Iris pigment epithelial cell (primary cell): ENCODE results near the gene BCKDHB.
A peak's percentile ranks its signal among the peaks of the same experiment; 100 is the strongest.
"Not testable (repeated sequence)": the region's sequence is repeated elsewhere in the genome, so short reads cannot be mapped to it uniquely, and the experiment has no call there.

ENCODE experiments used
- DNase-seq: peaks from one replicate; pipeline ENCODE4 v3.0.0-alpha.2; 2011; ENCODE audit warnings: low read depth

Gene BCKDHB

GRCh38 chr6:80209430-80209829 is 103.0 kb downstream of the BCKDHB start:
- DNase-seq = no peak

GRCh38 chr6:80210618-80211017 is 104.1 kb downstream of the BCKDHB start:
- DNase-seq = peak; percentile 33

- DNase-seq = peak; percentile 30
Observed at GRCh38 chr6:80211286-80211685, 104.8 kb downstream of the BCKDHB start.

DNA sequence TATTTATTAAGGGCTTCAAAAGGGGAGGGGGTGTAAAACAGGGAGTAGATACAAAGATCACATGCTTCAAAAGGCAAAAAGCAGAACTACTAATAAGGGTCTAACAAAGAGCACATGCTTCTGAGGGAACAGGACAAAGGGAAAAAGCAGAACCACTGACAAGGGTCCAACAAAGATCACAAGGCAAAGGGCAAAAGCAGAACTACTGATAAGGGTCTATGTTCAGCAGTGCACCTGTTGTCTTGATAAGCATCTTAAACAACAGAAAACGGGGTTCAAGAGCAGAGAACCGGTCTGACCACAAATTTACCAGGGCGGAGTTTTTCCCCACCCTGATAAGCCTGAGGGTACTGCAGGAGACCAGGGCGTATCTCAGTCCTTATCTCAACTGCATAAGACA is 105.4 kb downstream of the BCKDHB start:
- DNase-seq = not testable (repeated sequence)

- DNase-seq = peak; percentile 63
Observed at GRCh38 chr6:80214436-80215022, 108.1 kb downstream of the BCKDHB start.

DNA sequence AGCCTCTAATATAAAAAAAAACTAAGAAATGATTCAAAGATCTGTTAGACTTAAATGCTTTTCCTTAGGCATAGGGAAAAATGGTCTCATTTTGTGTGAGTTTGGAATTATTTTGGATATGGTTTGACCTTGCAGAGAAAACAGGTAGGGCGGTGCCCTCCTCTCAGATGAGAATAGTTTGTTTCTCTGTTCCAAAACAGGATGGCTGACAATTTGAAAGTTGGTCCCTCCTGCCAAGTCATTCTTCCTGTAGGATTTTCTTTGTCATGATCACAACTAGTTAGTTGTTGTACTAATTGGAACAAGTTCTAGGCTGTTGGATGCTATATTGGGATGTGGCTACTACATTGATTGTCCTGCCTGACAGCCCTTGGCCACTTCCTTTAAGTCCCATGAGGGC is 108.6 kb downstream of the BCKDHB start:
- no peak for DNase-seq

- no peak for DNase-seq
Observed at GRCh38 chr6:80217794-80218193, 111.3 kb downstream of the BCKDHB start.

- no peak for DNase-seq
Observed at GRCh38 chr6:80223743-80224212, 117.3 kb downstream of the BCKDHB start.

DNA sequence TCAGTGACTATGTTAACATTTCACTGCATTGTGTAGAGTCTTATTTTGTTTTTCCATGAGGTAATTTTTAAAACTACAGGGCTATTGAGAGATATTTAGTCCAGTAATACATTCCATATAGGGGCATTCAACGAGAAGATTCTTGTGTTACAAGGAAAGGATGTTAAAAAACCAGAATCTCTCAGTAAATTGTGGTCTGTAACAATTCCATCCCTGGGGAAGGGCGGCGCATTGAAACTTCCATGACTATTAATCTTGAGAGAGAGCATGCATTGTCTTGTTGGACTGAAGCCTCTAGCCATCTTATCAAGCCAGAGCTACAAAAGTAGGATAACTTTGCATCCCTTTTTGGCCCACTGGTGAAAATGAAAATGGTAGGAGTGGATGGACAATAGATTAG is 119.7 kb downstream of the BCKDHB start:
- DNase-seq = no peak

GRCh38 chr6:80226699-80227098 is 120.2 kb downstream of the BCKDHB start:
- DNase-seq = no peak

GRCh38 chr6:80227545-80228105 is 121.2 kb downstream of the BCKDHB start:
- no peak for DNase-seq

- DNase-seq = no peak
Observed at GRCh38 chr6:80233262-80233661, 126.8 kb downstream of the BCKDHB start.

DNA sequence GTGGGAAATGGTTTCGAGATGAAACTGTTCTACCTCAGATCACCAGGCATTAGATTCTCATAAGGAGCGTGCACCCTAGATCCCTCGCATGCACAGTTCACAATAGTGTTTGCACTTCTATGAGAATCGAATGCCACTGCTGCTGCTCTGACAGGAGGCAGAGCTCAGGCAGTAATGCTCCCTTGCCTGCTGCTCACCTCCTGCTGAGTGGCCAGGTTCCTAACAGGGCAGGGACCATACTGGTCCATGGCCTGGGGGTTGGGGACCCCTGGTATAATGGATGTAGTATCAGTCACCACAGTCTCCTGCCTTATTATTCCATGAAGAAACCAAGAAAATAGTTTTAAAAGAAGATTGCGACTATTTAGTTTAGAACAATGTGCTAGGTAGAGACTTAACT is 127.5 kb downstream of the BCKDHB start:
- DNase-seq = no peak

DNA sequence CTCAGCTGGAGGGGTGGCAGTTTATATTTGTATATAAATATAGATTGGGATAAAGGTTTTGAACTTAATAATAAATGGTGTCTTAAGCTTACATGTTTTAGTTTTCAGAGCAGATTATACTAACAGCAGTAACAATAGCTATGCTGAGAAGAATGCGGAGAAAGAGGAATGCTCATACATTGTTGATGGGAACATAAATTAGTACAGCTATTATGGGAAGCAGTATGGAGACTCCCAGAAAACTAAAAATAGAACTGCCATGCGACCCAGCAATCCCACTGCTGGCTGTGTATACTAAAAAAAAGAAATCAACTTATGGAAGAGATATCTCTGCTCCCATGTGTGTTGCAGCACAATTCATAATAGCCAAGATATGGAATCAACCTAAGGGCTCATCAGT is 127.9 kb downstream of the BCKDHB start:
- no peak for DNase-seq

DNA sequence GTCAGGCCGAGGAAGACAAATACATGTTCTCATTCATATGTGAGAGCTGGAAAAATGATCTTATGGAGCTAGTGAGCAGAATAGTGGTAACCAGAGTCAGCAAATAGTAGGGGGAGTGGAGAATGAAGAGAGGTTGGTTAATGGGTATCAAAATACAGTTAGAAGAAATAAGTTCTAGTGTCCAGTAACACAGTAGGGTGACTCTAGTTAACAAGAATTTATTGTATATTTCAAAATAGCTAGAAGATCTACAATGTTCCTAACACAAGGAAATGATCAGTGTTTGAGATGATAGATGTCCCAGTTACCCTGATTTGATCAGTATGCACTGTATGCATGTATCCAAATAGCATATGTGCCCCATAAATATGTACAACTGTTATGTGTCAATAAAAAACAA is 128.4 kb downstream of the BCKDHB start:
- no peak for DNase-seq

DNA sequence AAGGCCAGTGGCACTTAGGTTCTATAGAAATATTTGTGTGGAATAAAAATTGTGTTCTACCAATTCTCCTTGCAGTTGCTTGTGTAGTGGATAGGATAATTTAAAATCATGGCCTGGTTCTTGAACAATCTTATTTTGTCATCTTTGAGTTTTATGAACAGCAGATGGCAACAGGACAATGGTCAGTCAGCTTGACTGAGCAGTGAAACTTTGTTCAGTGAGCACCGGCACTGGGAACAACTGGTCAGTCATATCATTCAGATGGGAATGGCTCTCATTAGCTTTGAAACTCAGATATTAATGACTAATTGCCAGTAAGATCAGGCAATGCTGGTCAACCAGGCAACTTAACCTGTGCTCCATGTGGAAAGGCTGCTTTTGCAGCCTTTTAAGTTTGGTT is 129.2 kb downstream of the BCKDHB start:
- DNase-seq = no peak

- not testable (repeated sequence) for DNase-seq
Observed at GRCh38 chr6:80238754-80239153, 132.3 kb downstream of the BCKDHB start.

- no peak for DNase-seq
Observed at GRCh38 chr6:80245043-80245442, 138.6 kb downstream of the BCKDHB start.

GRCh38 chr6:80249897-80250296 is 143.4 kb downstream of the BCKDHB start:
- DNase-seq = peak; percentile 5

GRCh38 chr6:80250391-80250997 is 144.0 kb downstream of the BCKDHB start:
- no peak for DNase-seq

- DNase-seq = no peak
Observed at GRCh38 chr6:80251321-80251720, 144.8 kb downstream of the BCKDHB start.

DNA sequence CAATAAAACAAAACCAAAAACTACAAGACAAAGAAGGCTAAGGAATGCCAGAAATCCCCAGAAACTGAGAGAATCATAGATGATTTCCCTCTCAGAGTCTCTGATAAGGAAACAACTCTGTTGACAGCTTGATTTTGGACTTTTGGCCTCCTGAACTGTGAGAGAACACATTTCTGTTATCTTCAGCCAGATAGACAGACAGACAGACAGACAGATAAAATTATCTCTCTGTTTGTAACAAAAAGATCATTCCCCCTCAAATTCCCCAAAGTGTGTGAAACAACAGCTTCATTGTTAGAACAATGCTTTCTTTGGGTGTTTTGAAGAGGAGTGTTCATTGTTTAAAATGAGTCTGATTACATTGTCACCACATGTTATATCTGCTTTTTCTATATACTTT is 148.2 kb downstream of the BCKDHB start:
- DNase-seq = no peak

- DNase-seq = no peak
Observed at GRCh38 chr6:80256691-80257090, 150.2 kb downstream of the BCKDHB start.

- DNase-seq = no peak
Observed at GRCh38 chr6:80259118-80259517, 152.6 kb downstream of the BCKDHB start.
